H1 (cell line): ENCODE results near the gene RBM15. TPM values are rescaled to one million over a fixed set of nuclear protein-coding genes. Genes with fewer than 3 reads are reported as not detected.

ENCODE experiments used
- CEBPB ChIP-seq: IDR thresholded peaks from 2 replicates; pipeline ENCODE4 v1.6.1; 2012; ENCODE audit warnings: low read depth, low read length
- CHD1 ChIP-seq: IDR thresholded peaks from 2 replicates; pipeline ENCODE4 v1.6.1; 2012; ENCODE audit warnings: low read depth, low read length, improper control_type of control experiment
- HDAC2 ChIP-seq, 2 experiments: fragments of 300-600 bp in 1 of 2; sonication (generic) in 1 of 2; IDR thresholded peaks; 2 replicates each; pipeline ENCODE4 v1.6.1; 2011 to 2012; ENCODE audit warnings: low read depth in 2 of 2, low read length in 2 of 2, mild to moderate bottlenecking in 2 of 2, moderate library complexity in 2 of 2, borderline replicate concordance in 1 of 2, inconsistent platforms in 1 of 2
- polyA plus RNA-seq, 7 experiments: library from polyadenylated mRNA; depleted of rRNA in 3 of 7; stranded (reverse) in 5 of 7; unstranded in 2 of 7; fragments of >200 nt in 5 of 7; fragments of 200-250 nt in 2 of 7; gene quantifications; 1 replicate in 5 of 7; 2 replicates in 1 of 7; 4 replicates in 1 of 7; pipeline versions ENCODE4 v1.2.1 to v1.2.3, GENCODE V29; 2011 to 2013; ENCODE audit warnings: missing spikeins in 2 of 7, mixed read lengths in 2 of 7
- total RNA-seq: library from RNA; stranded (reverse); fragmentation: NEBNext Ultra II Directional; extraction: Animal tissue kit (Norgen Biotek cat#: 25700); gene quantifications from 2 replicates; pipeline ENCODE4 v1.2.1, GENCODE V29; 2021
- TF ChIP-seq, protein P1 (sequence below): fragments of 300-600 bp; sonication (generic); IDR thresholded peaks from 2 replicates; pipeline ENCODE4 v1.7.1; 2012; ENCODE audit warnings: low read length, moderate library complexity, mild to moderate bottlenecking, inconsistent platforms; ENCODE audit not compliant: insufficient replicate concordance
- TF ChIP-seq, protein P2 (sequence below), 3 experiments: IDR thresholded peaks; 1 replicate in 2 of 3; 2 replicates in 1 of 3; pipeline versions ENCODE4 v1.5.1 to v1.6.1; 2011; ENCODE audit warnings: low read length in 3 of 3, mild to moderate bottlenecking in 3 of 3, inconsistent platforms in 2 of 3, low read depth in 1 of 3, moderate library complexity in 1 of 3; ENCODE audit not compliant: insufficient read depth in 1 of 3; ENCODE audit errors: control extremely low read depth in 1 of 3

Gene RBM15
- total and polyA plus RNA-seq, 2 of the 8 experiments (the other 6 are each of a cell fraction or from before 2014, with no cell fraction given), result 13.5 to 44.9 TPM

DNA sequence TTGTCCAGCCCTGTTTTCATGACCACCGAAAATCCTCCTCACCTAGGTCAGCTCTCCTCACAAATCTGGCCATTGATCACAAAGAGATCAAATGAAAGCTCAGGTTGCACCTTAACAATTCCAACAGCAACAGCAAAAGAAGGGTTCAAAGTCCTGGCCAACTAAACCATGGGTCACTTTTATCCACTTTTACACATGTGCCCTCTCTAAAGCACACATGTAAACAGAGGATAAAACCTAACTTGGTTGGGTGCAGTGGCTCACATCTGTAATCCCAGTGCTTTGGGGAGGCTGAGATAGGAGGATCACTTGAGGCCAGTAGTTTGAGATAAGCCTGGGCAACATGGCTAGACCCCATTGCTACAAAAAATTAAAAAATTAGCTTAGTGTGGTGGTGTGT is 3.9 kb upstream of the RBM15 start (continued):
- TF ChIP-seq, protein P1, sequence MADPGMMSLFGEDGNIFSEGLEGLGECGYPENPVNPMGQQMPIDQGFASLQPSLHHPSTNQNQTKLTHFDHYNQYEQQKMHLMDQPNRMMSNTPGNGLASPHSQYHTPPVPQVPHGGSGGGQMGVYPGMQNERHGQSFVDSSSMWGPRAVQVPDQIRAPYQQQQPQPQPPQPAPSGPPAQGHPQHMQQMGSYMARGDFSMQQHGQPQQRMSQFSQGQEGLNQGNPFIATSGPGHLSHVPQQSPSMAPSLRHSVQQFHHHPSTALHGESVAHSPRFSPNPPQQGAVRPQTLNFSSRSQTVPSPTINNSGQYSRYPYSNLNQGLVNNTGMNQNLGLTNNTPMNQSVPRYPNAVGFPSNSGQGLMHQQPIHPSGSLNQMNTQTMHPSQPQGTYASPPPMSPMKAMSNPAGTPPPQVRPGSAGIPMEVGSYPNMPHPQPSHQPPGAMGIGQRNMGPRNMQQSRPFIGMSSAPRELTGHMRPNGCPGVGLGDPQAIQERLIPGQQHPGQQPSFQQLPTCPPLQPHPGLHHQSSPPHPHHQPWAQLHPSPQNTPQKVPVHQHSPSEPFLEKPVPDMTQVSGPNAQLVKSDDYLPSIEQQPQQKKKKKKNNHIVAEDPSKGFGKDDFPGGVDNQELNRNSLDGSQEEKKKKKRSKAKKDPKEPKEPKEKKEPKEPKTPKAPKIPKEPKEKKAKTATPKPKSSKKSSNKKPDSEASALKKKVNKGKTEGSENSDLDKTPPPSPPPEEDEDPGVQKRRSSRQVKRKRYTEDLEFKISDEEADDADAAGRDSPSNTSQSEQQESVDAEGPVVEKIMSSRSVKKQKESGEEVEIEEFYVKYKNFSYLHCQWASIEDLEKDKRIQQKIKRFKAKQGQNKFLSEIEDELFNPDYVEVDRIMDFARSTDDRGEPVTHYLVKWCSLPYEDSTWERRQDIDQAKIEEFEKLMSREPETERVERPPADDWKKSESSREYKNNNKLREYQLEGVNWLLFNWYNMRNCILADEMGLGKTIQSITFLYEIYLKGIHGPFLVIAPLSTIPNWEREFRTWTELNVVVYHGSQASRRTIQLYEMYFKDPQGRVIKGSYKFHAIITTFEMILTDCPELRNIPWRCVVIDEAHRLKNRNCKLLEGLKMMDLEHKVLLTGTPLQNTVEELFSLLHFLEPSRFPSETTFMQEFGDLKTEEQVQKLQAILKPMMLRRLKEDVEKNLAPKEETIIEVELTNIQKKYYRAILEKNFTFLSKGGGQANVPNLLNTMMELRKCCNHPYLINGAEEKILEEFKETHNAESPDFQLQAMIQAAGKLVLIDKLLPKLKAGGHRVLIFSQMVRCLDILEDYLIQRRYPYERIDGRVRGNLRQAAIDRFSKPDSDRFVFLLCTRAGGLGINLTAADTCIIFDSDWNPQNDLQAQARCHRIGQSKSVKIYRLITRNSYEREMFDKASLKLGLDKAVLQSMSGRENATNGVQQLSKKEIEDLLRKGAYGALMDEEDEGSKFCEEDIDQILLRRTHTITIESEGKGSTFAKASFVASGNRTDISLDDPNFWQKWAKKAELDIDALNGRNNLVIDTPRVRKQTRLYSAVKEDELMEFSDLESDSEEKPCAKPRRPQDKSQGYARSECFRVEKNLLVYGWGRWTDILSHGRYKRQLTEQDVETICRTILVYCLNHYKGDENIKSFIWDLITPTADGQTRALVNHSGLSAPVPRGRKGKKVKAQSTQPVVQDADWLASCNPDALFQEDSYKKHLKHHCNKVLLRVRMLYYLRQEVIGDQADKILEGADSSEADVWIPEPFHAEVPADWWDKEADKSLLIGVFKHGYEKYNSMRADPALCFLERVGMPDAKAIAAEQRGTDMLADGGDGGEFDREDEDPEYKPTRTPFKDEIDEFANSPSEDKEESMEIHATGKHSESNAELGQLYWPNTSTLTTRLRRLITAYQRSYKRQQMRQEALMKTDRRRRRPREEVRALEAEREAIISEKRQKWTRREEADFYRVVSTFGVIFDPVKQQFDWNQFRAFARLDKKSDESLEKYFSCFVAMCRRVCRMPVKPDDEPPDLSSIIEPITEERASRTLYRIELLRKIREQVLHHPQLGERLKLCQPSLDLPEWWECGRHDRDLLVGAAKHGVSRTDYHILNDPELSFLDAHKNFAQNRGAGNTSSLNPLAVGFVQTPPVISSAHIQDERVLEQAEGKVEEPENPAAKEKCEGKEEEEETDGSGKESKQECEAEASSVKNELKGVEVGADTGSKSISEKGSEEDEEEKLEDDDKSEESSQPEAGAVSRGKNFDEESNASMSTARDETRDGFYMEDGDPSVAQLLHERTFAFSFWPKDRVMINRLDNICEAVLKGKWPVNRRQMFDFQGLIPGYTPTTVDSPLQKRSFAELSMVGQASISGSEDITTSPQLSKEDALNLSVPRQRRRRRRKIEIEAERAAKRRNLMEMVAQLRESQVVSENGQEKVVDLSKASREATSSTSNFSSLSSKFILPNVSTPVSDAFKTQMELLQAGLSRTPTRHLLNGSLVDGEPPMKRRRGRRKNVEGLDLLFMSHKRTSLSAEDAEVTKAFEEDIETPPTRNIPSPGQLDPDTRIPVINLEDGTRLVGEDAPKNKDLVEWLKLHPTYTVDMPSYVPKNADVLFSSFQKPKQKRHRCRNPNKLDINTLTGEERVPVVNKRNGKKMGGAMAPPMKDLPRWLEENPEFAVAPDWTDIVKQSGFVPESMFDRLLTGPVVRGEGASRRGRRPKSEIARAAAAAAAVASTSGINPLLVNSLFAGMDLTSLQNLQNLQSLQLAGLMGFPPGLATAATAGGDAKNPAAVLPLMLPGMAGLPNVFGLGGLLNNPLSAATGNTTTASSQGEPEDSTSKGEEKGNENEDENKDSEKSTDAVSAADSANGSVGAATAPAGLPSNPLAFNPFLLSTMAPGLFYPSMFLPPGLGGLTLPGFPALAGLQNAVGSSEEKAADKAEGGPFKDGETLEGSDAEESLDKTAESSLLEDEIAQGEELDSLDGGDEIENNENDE, result no peak
- TF ChIP-seq CEBPB, result no peak
- TF ChIP-seq, protein P2, sequence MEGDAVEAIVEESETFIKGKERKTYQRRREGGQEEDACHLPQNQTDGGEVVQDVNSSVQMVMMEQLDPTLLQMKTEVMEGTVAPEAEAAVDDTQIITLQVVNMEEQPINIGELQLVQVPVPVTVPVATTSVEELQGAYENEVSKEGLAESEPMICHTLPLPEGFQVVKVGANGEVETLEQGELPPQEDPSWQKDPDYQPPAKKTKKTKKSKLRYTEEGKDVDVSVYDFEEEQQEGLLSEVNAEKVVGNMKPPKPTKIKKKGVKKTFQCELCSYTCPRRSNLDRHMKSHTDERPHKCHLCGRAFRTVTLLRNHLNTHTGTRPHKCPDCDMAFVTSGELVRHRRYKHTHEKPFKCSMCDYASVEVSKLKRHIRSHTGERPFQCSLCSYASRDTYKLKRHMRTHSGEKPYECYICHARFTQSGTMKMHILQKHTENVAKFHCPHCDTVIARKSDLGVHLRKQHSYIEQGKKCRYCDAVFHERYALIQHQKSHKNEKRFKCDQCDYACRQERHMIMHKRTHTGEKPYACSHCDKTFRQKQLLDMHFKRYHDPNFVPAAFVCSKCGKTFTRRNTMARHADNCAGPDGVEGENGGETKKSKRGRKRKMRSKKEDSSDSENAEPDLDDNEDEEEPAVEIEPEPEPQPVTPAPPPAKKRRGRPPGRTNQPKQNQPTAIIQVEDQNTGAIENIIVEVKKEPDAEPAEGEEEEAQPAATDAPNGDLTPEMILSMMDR (IDR thresholded peaks at IDR 0.05; ENCODE audit: control extremely low read depth in 1 of 3, insufficient read depth in 1 of 3, low read depth in 1 of 3, low read length in 3 of 3), result no peak
- no peak for TF ChIP-seq CHD1
- no peak for TF ChIP-seq HDAC2 (IDR thresholded peaks at IDR 0.05; ENCODE audit: borderline replicate concordance in 1 of 2, low read depth in 2 of 2, low read length in 2 of 2)
